Neuronal stem cell (in vitro differentiated cells): Measurements from ENCODE around the gene HAGHL. TPM values are rescaled to one million over a fixed set of nuclear protein-coding genes. Genes with fewer than 3 reads are reported as not detected.

Experiments
- small RNA-seq: library from polyadenylated mRNA; stranded (forward); fragments of <200 nt; extraction: miRNeasy Mini kit (QIAGEN cat#:217004); gene quantifications from one replicate; pipeline ENCODE3, GENCODE V24; 2013; ENCODE audit not compliant: insufficient read depth

HAGHL gene

Small RNA genes within 50 kb of the gene (small RNA-seq; reads per million reads assigned to genes)
- gene MIR662, result not detected
